HG02763 (cell line): ENCODE measurements around the gene SNX27.
"Not testable (repeated sequence)": the region's sequence is repeated elsewhere in the genome, so short reads cannot be mapped to it uniquely, and the experiment has no call there.

Experiments
- ATAC-seq: cut with Tn5 transposase; IDR thresholded peaks from one replicate; pipeline ENCODE4 v1.9.1; 2021; ENCODE audit warnings: mild to moderate bottlenecking, moderate library complexity; ENCODE audit not compliant: unreplicated experiment

Gene SNX27

DNA sequence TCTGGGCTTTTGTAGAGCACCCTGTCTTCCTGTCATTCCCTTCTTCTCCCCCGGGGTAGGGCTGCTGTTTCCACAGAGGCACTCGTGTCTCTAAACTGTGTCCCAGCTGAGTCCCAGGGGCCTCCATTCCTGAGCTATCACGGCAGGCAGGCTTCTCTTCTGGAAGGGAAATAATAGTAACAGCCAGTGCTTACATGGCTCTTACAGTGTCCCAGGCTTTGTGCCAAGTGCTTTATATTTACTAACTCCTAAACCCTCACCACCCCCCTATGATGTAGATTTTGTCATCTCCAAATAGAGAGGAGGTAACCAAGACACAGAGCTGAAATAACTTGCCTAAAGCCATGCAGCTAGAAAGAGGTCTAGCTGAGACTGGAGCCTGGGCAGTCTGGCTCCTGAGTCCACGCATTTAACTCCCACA is 106.2 kb downstream of the SNX27 start:
- no peak for ATAC-seq

DNA sequence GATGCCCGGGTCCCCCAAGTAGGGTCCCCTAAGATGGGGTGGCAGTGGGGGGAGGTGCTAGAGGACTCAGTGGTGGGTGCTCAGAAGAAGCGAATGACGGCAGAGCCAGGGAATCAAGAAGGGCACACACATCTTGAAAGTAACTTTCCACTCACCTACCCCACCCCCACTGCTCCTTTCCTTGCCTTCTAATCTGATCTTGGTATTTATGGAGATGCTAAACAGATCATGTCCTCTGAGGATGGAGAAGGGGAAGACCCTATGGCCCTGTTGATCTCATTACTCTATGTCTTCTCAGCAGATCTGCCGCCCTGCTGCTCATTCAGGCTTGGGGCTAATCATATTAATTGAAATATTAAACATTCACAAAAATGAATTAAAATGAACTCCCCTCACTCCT is 106.8 kb downstream of the SNX27 start:
- ATAC-seq: no peak

DNA sequence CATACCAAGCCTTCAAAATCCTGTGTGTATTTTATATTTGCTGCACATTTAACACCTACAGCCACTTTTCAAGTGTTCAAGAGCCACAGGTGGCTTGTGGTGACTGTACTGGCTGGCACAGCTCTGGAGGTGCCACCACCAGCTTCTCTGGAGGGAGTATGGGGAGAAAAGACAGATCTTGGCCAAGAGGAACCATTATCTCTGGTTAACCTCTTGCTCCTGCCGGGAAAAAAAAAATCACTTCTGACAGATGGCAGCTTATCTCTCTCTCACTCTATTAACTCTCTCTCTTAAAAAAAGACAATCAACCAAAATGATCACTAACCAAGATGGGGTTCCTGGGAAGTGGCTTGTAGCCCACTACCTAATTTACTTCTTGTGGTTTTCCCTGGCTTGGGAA is 108.3 kb downstream of the SNX27 start:
- ATAC-seq: no peak

DNA sequence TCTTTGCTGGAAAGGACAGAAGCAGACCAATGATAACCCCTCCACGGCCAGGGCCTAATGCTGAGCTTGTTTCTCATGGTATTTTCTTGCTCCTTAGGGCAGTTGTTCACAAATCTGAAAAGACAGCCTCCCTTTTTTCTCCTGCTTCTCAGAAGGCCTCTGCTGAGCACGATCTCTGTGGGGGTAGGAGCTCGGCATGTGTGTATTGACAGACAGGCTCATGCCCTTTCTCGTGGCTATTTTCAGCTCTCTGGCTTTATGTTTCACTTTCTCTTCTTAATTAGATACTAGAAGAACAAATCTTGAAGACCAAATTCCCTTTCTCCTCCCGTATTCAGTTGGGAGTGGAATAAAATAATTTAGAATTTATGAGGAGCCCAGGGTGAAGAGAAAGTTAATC is 108.7 kb downstream of the SNX27 start:
- ATAC-seq: no peak

DNA sequence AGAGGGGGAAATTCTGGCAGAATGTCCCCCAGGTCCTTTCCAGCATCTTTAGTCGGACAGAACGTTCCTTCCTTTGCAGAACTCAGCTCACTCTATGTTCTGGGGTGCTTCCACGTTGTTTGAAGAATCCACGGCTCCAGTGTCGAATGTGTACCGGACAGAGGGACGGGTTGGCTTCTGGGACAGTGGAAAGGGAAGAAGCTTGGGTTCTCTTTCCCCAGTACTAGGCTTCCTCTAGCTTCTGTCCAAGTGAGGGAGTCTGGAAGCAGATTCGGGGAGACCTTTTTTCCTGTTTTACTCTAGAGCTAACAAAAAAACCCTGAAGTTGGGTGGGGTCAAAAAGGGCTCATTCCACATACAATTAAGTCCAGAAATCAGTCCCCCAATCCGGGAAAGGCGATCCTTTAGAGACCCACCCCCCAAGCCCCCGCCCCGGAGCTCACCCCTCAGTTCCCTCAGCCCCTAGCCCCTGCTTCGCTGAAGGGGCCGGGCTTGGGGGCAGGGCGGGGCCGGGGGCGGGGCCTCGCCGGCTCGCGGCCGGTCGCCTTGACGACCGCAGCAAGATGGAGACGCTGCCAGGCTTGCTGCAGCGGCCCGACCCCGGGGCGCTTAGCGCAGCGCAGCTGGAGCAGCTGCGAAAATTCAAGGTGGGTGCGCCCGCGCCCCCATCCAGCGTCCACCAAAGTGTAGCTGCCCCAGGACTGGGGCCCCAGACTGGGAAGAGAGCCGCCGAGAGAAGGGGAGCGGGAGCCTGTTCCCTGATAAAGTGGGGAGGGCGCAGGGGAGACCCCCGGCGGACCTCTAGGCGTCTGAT is 109.3 kb downstream of the SNX27 start, which contains the start of gene RIIAD1:
TSS of gene RIIAD1 (plus strand) at position 549 of the 814 bp plus-strand sequence. CDS start at position 564, 15 bp downstream.
- peak; percentile 57 for ATAC-seq

DNA sequence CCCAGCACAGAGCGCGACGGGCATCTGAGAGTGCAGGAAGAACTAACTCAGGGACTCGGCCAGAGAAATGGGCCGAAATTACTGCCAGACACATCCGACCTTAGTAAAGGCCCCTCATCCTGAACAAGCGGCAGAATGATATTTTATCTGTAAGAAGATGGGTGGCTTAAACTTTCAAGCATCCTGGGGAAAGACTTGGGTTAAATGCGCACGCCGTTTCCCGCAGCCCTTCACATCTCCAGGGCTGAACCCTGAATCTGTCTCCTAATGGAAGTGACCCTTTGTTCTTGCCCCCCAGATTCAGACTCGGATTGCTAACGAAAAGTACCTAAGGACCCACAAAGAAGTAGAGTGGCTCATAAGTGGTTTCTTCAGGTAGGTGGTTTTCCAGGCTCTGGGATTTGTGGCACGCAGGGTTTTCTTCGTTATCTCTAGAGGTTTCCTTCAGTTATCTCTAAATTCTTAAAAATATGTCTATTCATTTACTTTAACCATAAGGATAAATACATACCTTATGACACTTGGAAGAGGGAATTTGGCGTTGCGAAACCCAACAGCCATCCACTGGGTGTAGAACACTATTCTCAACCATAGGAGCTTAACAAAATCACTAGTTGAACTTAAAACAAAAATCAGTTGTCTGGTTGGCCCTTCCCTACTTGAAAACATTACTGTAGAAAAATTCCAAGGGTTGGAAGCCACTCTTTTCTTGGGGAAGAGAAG is 110.1 kb downstream of the SNX27 start:
- ATAC-seq: no peak

DNA sequence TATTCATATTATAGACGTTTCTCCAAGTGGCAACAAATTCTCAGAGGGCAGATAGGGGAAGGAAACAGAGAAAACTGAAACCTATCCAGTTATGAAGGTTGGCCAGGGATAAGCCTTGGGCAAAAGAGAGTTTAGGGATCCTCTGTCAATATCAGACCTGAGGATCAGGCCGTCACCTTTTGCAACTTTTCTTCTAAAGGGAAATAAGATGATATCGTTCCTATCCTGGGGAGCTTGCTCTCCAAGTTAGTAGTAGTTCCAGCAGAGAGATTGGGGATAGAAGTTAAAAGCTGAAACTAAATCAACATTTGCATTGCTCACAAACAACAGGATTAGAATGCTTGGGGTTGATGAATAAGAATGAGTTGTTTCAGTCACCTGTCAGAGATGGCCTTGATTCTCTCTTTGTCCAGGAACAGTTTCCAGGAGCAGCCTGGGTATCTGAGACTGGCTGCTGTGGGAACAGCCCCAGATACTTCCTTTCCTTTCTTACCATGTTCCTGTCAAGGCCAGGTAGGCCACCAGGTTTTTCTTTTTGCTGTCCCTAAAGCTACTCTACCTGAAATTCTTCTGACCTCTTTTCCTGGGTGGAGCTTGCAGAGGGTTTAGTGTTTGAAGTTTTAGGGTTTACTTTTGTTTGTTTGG is 112.0 kb downstream of the SNX27 start:
- ATAC-seq: no peak

DNA sequence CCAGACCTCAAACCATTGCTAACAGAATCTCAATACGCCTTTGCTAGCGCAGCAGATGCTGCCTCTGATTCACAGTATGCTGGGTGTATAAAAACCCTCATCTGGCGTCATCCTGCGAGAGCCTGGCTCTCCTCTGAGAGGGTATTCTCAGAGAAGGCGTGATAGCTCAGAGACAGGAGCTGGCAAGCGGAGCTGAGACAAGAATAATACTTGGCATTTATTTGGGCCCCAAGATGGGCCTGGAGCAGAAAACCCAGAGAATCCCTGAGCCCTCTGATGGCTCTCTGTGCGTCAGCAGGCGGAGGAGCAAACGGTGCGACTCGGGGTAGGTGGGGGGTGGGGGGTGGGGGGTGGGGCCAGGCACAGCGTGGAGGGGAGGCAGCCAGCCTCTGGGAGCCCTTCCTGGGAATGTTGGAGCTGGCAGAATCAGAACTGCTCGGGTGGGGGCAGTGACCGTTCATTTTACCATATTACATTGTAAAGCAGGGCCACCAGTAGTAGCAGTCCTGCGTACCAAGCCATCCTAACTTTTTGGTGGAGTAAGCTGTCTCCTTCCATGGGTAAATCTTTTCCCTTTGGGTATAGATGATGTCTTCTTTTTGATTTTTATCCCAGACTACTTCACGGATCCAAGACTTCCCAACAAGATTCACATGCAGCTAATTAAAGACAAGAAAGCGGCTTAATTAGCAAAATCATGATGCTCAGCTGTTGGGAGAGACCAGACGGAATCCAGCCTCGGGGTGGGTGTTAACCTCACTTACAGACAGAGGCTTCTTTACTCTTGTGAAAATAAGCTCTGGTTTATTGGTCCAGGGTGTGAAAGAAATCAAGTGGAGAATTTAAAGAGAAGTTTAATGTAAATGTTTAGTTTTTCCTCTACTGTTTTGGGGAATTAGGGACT is 116.6 kb downstream of the SNX27 start:
- ATAC-seq: no peak

DNA sequence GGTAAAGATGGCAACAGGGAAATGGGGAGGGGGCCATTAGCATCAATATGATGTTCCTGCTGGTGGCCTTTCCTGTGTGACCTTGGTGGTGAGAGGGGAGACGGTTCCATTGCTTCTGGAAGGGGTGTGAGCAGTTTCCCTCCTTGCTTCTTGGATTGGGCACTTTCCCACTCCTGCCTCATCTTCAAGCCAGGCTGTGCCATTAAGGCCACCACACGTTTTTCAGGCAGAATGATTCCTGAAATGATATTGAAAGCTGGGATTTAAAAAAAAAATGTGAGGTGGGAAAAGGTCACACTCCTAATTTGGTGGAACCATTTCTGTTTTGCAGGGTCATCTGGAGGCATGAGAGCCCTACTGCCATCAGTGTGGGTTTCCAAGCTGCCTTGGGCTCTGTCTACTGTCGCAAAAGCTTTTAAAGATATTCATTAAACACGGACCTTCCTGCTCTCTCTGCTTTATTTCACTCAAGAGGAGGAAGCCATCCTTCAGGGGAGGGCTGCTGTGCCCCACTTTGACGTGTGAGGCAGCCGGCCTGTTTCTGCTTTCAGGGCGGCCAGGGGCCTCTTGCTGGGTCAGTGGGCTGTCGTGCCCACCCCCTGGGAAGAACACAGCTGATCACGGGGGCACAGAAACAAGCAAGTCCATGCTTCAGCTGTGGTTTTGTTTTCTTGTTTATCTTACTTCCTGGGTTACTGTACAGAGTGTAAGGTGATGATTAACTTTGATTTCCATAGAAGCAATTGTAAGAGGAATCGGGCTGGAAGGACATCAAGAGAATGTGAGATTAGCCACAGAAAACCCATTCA is 117.5 kb downstream of the SNX27 start:
- ATAC-seq: no peak

DNA sequence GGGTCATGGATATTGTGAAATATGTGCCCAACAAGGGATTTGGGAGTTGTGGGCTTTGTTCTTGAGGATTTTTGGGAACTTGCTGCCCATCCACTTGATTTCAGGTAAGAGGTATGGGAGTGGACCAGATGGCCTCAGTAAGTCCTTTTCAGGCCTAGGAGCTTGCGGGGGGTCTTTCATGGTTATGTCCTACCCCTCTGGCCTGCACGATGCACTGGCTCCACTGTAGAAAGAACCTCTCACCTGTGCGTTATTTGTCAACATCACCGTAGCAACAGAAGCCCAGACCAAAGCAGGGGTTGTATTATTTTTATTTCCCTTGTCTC is 118.1 kb downstream of the SNX27 start:
- ATAC-seq: no peak

DNA sequence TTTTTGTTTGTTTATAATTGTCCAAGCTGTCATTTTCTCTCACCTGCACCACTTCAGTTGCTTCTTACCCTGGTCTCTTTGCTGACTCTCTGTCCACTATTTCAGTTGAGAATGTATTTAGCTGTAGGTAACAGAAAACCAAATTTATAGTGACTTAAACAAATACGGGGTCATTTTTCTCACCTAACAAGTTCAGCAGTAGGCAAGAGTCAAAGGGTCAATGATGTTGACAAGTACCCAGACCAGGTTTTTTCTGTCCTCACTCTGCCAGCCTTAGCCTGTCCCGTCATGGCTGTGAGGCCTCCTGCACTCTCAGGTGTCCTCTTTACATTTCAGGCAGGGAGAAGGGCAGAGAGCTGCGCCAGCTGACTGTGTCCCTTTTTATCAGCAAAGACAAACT is 121.3 kb downstream of the SNX27 start:
- ATAC-seq: no peak

DNA sequence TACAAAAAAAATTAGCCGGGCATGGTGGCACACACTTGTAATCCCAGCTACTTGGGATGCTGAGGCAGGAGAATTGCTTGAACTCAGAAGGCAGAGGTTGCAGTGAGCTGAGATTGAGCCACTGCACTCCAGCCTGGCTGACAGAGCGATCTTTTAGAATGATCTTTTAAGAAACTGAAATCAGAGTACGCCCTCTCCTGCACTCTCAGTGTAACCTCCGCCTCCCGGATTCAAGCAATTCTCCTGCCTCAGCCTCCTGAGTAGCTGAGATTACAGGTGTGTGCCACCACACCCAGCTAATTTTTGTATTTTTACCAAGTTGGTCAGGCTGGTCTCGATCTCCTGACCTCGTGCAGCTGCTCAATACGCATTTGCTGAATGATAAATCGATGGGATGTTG is 122.1 kb downstream of the SNX27 start:
- not testable (repeated sequence) for ATAC-seq

DNA sequence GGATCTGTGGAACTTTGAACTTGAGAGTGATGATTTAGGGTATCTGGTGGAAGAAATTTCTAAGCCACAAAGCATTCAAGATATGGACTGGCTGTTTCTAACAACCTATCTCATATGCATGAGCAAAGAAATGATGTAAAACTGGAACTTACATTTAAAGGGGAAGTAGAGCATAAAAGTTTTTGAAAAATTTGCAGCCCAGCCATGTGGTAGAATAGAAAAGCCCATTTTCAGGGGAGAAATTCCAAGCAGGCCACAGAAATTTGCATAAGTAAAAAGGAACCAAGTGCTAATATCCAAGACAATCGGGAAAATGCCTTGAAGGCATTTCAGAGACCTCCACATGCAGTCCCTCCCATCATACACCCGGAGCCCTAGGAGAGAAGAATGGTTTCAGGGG is 125.2 kb downstream of the SNX27 start:
- ATAC-seq: no peak

DNA sequence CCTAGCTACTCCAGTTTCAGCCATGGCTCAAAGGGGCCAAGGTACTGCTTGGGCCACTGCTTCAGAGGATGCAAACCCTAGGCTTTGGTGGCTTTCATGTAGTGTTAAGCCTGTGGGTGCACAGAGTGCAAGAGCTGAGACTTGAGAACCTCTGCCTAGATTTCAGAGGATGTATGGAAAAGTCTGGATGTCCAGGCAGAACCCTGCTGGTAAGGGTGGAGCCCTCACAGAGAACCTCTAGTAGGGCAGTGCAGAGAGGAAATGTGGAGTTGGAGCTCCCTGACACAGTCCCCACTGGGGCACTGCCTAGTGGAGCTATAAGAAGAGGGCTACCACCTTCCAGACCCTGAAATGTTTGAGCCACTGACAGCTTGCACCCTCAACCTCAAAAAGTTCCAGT is 125.6 kb downstream of the SNX27 start:
- no peak for ATAC-seq

DNA sequence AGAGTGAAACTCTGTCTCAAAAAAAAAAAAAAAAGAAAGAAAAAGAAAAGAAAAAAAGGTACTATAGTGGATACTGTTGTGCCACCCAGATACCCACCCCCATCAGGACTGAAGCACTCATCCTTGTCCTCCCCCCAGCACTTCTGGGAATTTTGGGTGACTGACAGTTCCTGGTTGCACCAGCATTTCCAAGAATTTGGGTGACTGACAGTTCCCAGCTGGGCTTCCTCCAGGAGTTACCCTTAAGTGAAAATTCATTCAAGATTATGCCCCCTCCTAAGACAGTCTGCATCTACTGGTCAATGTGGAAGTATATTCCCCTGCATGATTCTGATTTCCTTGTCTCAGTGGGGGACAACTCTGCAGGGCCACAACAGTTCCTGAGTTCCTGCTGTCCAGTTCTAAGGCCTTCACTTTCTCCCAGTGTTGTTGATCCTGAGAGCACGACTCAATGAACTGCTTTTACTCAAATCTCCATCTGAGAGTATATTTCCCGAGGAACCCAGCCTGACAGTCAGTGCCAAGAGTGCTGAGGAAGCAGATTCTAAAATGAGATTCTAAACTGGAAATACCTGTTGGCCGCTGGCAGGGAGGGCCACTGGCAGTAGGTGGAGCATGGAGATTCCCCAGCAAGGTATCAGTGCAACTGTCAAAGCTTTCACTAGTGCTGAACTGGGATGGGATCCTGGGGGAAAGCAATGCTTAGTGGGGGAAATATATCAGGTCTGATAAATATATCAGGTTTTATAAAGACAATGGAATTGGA is 127.9 kb downstream of the SNX27 start:
- ATAC-seq: no peak

DNA sequence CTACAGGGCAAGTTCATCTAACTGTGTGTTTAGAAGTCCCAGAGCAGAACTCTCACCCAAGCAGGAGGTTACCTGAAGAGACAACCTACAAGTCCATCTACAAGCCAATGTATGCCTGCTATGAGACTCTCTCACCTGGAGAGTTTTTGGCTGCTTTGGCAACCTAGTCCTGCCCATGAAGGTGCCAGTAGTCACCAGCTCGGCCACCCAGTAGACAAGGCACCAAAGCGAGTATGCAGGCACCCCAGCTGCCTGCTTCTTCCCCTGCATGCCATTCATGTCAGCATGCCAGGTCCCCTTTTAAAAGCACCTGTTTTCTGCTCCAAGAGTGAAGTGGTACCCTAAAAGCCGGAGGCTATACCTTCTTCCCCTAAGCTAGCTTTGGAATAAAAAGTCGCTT is 129.7 kb downstream of the SNX27 start:
- no peak for ATAC-seq
